Spinal cord (tissue), 10 donors: ENCODE data around the gene TOP1. TPM values are rescaled to one million over a fixed set of nuclear protein-coding genes. Genes with fewer than 3 reads are reported as not detected.

Experiments
- DNase-seq, 6 donors: peaks; one replicate each; pipeline versions ENCODE4 v3.0.0 to v3.0.0-alpha.2; 2013 to 2015; ENCODE audit warnings: low spot score in 6 of 6, low read depth in 4 of 6
- H3K27ac ChIP-seq: one replicate; pipeline ENCODE4 v1.5.1; 2013; ENCODE audit warnings: low read depth, low read length, control low read depth
- H3K27me3 ChIP-seq: one replicate; pipeline ENCODE4 v1.6.1; 2013; ENCODE audit warnings: low read length; ENCODE audit not compliant: control insufficient read depth, insufficient read depth
- H3K36me3 ChIP-seq: one replicate; pipeline ENCODE4 v1.6.1; 2013; ENCODE audit warnings: low read length; ENCODE audit not compliant: control insufficient read depth, insufficient read depth
- H3K4me1 ChIP-seq: one replicate; pipeline ENCODE4 v1.6.1; 2013; ENCODE audit warnings: low read length; ENCODE audit not compliant: control insufficient read depth, insufficient read depth
- H3K4me3 ChIP-seq: one replicate; pipeline ENCODE4 v1.5.1; 2013; ENCODE audit warnings: low read depth, low read length, control low read depth
- H3K9me3 ChIP-seq: one replicate; pipeline ENCODE4 v1.6.1; 2013; ENCODE audit warnings: low read length; ENCODE audit not compliant: control insufficient read depth, insufficient read depth
- WGBS: methylation state at CpG from one replicate; pipeline ENCODE4 v1.1.5; 2013; ENCODE audit warnings: missing lambda C conversion rate; ENCODE audit not compliant: insufficient coverage; 5-methylcytosine and 5-hydroxymethylcytosine counted together
- polyA plus RNA-seq, 2 donors: library from polyadenylated mRNA; unstranded; fragments of 120-200 nt; gene quantifications; one replicate each; pipeline ENCODE4 v1.2.1, GENCODE V29; 2013; ENCODE audit not compliant: insufficient read length in 2 of 2
- total RNA-seq, 2 donors: library from RNA; depleted of rRNA in 1 of 2; stranded (reverse); fragments of 120-200 nt in 1 of 2; fragments of >200 nt in 1 of 2; gene quantifications; one replicate each; pipeline versions ENCODE4 v1.2.3 to v1.2.4, GENCODE V29; 2013 to 2014
- donor health status: healthy.

Gene TOP1
- total and polyA plus RNA-seq, 4 donors: 29.1 to 90.1 (median 52.4) TPM

DNA sequence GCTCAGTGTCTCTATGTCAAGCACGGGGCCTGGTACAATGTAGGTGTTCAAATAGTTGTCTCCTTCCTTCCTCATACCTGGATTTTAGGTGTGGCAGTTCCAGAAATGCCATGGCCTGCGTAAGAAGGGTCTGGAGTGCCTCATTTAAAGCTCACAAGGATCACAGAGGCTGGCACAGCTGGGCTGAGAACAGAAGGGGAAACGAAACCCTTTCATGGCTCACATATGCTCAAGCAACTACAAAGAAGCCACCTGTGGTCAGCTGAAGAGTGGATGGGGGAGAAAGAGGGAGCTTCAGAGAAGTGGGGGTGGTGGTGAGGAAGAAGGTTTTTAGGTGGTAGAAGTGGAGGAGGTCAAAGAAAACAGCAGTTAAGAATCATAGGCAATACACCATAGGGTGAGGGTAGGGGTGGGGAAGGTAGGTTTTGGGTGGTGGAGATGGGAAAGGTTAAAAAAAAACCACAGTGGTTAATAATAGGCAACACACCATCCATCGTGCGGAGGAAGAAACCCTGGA is 17.0 kb upstream of the TOP1 start:
- Histone ChIP-seq H3K9me3 (no peaks in the 10 kb centered on the region), H3K27ac (no peak overlapping the region), H3K4me1 (peaks cover 3% of the 10 kb centered on the region), H3K36me3 (no peaks in the 10 kb centered on the region), H3K27me3 (no peaks in the 10 kb centered on the region), H3K4me3 (no peak overlapping the region)
- WGBS: 100% methylated on average over 1 of the region's 5 CpGs
- no peak for DNase-seq

DNA sequence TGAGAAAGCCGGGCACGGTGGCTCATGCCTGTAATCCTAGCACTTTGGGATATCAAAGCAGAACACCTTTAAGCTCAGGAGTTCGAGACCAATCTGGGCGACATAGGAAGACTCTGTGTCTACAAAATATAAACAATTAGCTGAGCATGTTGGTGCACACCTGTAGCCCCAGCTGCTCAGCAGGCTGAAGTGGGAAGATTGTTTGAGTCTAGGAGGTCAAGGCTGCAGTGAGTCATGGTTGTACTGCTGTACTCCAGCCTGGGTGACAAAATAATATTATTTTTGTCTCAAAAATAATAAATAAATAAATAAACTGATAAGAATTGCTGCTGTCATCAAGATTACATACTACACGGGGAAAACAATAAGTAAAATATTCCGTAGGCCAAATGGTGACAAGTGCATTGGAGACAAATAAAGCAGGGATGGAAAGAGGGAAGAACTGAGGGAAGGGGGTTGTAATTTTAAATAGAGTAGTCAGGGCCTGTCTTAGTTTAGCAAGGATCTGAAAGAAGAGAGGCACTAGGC is 14.0 kb upstream of the TOP1 start:
- H3K4me1 ChIP-seq: peaks cover 3% of the 10 kb centered on the region
- H3K27ac ChIP-seq: no peak overlapping the region
- no peak overlapping the region for H3K4me3 ChIP-seq
- no peaks in the 10 kb centered on the region for H3K36me3 ChIP-seq
- H3K27me3 ChIP-seq: no peaks in the 10 kb centered on the region
- no peaks in the 10 kb centered on the region for H3K9me3 ChIP-seq
- WGBS: 86% methylated on average over 6 of the region's 6 CpGs
- DNase-seq: no peak

DNA sequence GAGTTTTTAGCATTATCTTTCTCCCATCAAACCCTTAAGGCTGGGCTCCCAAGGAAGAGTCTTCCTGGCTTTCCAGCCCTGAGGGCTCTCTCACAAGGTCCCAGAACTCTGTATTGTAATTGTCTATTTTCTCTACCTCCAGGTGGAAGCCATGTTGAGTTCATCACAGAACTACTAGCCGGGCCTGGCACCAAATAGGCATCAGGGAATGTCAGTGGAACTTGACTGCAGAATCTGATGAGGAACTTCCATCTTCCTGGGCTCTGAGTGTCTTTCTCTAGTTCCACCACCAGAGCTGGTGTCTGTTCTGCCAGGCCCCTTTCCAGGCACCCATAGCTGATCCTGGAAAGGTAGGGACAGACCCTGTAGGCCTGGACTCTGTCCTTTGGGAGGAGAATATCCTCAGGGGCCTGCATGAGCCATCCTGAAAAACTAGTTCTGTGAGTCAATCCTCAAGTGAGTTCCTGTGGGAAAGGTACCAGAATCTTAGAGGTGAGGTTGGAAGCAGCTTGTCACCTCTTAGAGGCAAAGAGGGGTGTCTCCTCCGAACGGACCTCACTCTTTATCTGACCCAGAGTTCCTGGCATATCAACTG is 11.1 kb upstream of the TOP1 start:
- DNase-seq: no peak
- Histone ChIP-seq H3K4me3 (no peak overlapping the region), H3K27me3 (no peaks in the 10 kb centered on the region), H3K36me3 (no peaks in the 10 kb centered on the region), H3K4me1 (peaks cover 2% of the 10 kb centered on the region), H3K27ac (no peak overlapping the region), H3K9me3 (no peaks in the 10 kb centered on the region)
- WGBS: 100% methylated on average over 1 of the region's 3 CpGs

DNA sequence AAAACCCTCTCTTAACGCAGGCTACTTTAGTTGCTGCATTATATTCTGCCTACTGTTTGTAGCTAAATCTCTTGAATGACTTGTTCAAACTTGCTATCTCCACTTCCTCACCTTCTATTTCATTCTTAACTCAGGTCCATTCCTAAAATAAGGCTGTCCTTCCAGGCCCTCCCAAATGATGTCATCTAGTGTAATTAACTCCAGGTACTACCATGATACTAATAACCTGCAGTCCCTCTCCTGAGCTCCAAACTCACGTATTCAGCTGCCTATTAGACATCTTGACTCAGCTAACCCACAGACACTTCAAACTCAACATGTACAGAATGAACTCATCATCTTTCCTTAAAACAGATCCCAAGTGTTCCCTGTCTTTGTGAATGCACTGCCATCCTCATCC is 10.5 kb upstream of the TOP1 start:
- DNase-seq: no peak
- Histone ChIP-seq H3K9me3 (no peaks in the 10 kb centered on the region), H3K27ac (no peak overlapping the region), H3K4me1 (no peaks in the 10 kb centered on the region), H3K36me3 (no peaks in the 10 kb centered on the region), H3K4me3 (no peak overlapping the region), H3K27me3 (no peaks in the 10 kb centered on the region)
- WGBS: 100% methylated on average over 1 of the region's 2 CpGs

DNA sequence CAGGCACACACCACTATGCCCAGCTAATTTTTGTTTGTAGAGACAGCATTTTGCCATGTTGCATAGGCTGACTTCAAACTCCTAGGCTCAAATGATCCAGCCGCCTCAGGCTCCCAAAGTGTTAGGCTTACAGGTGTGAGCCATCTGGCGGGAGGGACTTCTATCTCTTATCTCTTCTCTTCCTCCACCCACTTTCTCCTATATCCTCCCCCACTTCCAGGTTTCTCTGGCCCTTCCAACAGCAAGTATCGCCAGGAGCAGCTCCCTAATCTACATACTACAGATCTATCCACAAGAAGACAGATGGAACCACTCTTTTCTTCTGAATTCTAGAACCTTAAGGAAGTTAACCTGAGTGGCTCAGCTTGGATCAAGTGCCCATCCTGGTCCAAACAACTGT is 5.1 kb upstream of the TOP1 start:
- 91% methylated on average over 3 of the region's 3 CpGs for WGBS
- H3K27me3 ChIP-seq: no peaks in the 10 kb centered on the region
- no peak for DNase-seq
- peaks cover 6% of the 10 kb centered on the region for H3K4me1 ChIP-seq
- H3K27ac ChIP-seq: no peak overlapping the region
- no peaks in the 10 kb centered on the region for H3K9me3 ChIP-seq
- H3K36me3 ChIP-seq: no peaks in the 10 kb centered on the region
- no peak overlapping the region for H3K4me3 ChIP-seq

DNA sequence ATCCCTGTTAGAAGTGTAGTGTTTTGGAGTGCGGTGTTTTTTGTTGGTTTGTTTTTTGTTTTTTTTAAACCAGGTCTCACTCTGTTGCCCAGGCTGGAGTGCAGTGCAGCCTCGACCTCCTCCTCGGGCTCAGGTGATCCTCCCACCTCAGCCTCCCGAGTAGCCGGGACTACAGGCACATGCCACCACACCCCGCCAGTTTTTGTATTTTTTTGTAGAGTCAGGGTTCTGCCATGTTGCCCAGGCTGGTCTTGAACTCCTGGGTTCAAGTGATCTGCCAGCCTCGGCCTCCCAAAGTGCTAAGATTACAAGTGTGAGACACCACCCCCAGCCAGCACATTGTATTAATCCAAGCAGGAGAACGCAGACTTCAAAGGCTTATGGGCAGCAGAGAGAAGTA is 1.3 kb upstream of the TOP1 start:
- peaks cover 6% of the 10 kb centered on the region for H3K4me1 ChIP-seq
- H3K27ac ChIP-seq: no peak overlapping the region
- no peak overlapping the region for H3K4me3 ChIP-seq
- no peaks in the 10 kb centered on the region for H3K36me3 ChIP-seq
- no peaks in the 10 kb centered on the region for H3K27me3 ChIP-seq
- DNase-seq: no peak
- 90% methylated on average over 7 of the region's 8 CpGs for WGBS
- H3K9me3 ChIP-seq: no peaks in the 10 kb centered on the region

DNA sequence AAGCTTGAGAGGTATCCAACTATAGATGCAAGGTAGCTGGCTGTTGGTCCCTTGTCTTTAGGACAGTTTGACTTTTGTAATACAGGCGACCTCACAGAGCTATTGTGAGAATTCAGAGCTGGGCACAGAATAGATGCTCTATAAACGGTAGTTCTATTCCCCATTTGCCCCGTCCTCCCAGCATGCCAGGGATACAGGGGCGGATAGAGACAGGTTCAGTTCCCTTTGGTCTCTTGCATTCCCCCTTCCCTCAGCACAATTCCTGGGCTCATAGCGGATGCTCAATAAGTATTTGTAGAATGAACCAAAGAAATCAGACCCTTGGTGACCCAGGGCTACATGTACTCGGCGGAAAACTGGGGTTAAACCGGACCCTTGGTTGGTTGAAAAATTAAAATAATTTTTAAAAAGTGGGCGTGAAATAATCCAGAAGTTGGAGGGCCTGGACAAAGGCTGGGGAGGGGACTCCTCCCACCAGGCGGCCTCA is 707 bp upstream of the TOP1 start:
- H3K36me3 ChIP-seq: no peaks in the 10 kb centered on the region
- H3K4me1 ChIP-seq: peaks cover 6% of the 10 kb centered on the region
- no peak for DNase-seq
- no peak overlapping the region for H3K27ac ChIP-seq
- H3K9me3 ChIP-seq: no peaks in the 10 kb centered on the region
- H3K4me3 ChIP-seq: peak overlapping the region; percentile 34
- no peaks in the 10 kb centered on the region for H3K27me3 ChIP-seq
- 13% methylated on average over 5 of the region's 10 CpGs for WGBS

DNA sequence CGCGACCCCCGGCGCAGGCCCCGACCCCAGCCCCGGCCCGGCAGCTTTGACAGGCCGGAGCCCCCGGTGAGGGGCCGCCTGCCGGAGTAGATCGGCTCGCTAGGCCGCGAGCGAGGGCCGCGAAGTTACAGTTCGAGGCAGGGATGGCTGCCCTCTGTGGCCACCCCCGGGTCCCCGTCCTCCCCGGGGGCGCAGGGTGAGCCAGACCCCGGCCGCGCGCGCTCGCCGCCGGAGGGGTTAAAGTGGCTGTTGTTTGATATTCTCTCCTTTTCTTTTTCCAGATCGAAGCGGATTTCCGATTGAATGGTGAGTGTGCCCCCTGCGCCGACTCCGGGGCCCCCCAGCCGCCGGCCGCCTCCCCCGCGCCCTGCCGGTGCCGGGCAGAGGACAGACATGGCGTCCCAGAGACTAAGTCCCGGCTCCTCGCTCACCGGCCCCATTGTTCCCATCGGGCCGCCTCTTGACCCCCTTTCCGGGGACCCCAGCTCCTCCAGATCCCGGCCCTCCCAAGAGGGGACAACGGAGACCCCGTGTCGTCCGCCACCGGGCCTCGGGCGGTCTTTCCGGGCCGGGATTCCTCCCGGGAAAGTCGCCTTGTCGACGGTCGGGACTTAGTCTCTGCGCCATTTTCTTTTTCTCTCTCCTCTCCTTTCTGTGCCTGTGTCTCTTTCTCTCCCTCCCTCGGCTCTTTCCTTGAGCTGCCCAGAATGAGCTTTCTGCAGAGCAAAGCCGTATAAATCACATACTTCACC is 704 bp downstream of the TOP1 start:
- H3K4me1 ChIP-seq: peaks cover 6% of the 10 kb centered on the region
- WGBS: 0% methylated on average over 66 of the region's 69 CpGs
- DNase-seq: peak in 2 of 6 donors; percentile 65 to 73

DNA sequence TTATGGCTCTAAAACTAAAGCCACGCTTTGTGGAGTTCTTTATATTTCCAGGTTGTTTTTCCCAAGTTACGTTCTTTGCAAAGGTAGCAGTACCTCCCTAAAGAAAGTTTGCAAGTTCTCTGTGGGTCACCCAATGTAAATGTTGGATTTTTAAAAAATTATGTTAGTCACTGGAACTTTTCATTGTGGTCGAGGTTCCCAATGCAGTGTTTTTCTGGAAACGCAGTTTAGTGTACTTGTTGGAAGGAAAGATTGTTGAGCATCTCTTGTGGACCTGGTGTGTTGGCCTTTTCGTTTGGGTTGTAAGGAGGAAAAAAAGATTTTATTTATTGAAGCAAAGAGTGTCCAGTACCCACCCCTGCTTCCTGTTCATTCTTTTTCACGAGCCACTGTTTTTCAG is 1.4 kb downstream of the TOP1 start:
- peak overlapping the region; percentile 95 for H3K27ac ChIP-seq
- 10% methylated on average over 5 of the region's 6 CpGs for WGBS
- no peaks in the 10 kb centered on the region for H3K9me3 ChIP-seq
- peaks cover 10% of the 10 kb centered on the region for H3K4me1 ChIP-seq
- peak in 1 of 6 donors; percentile 5 for DNase-seq
- no peaks in the 10 kb centered on the region for H3K36me3 ChIP-seq
- no peaks in the 10 kb centered on the region for H3K27me3 ChIP-seq
- peak overlapping the region; percentile 87 for H3K4me3 ChIP-seq

More for the DNA sequence above, 704 bp downstream of the TOP1 start:
- Histone ChIP-seq H3K4me3 (peak overlapping the region; percentile 87), H3K27me3 (no peaks in the 10 kb centered on the region), H3K36me3 (no peaks in the 10 kb centered on the region), H3K9me3 (no peaks in the 10 kb centered on the region), H3K27ac (peak overlapping the region; percentile 95)
